ENCODE data around the gene DUSP7.

The DUSP7 gene

DNA sequence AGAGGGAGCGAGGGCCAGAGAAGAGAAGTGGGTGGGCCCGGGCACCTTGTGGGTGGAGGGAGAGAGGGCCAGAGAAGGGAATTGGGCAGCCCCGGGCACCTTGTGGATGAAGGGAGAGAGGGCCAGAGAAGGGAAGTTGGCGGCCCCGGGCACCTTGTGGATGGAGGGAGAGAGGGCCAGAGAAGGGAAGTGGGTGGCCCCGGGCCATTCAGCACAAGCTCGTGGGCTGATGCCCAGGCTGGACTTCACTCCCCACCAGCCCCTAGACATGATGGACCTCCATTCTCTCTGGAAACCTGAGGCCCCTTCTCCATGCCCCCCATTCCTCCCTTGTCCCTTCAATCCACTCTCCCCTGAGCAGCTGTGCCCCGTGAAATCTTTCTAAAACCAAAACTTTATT lies 15.8 kb downstream of the DUSP7 start:
- DNase-seq (ENCODE audit: extremely low read depth, low read depth) = no peak
- no peak overlapping the region for H3K4me3 ChIP-seq (replicated peaks; ENCODE audit: low read depth, low read length)
- TF ChIP-seq, protein P1, sequence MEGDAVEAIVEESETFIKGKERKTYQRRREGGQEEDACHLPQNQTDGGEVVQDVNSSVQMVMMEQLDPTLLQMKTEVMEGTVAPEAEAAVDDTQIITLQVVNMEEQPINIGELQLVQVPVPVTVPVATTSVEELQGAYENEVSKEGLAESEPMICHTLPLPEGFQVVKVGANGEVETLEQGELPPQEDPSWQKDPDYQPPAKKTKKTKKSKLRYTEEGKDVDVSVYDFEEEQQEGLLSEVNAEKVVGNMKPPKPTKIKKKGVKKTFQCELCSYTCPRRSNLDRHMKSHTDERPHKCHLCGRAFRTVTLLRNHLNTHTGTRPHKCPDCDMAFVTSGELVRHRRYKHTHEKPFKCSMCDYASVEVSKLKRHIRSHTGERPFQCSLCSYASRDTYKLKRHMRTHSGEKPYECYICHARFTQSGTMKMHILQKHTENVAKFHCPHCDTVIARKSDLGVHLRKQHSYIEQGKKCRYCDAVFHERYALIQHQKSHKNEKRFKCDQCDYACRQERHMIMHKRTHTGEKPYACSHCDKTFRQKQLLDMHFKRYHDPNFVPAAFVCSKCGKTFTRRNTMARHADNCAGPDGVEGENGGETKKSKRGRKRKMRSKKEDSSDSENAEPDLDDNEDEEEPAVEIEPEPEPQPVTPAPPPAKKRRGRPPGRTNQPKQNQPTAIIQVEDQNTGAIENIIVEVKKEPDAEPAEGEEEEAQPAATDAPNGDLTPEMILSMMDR (IDR thresholded peaks at IDR 0.05; ENCODE audit: low read depth, low read length, missing control alignments) = no peak

DNA sequence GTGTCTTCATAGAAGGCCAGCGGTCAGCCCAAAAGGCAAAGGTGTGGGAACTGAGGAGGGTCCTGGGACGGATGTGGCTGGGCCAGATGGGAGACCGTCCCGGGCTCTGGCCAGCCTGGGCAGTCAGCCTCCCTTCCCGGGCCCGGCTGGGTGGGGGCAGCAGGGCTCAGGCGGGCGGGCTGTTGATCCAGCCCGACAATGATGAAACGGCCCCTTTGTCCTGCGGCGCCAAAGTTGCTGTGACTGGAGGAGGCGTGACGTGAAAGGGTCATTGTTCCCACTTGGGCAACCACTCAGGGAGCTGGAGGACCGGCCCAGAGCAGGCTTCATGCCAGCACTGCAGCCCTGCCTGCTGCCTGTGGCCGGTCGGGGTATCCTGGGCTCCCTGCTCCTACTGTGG lies 16.5 kb downstream of the DUSP7 start:
- no peak for DNase-seq (ENCODE audit: extremely low read depth, low read depth)
- TF ChIP-seq, protein P1 (IDR thresholded peaks at IDR 0.05; ENCODE audit: low read depth, low read length, missing control alignments) = no peak
- no peak overlapping the region for H3K4me3 ChIP-seq (replicated peaks; ENCODE audit: low read depth, low read length)

DNA sequence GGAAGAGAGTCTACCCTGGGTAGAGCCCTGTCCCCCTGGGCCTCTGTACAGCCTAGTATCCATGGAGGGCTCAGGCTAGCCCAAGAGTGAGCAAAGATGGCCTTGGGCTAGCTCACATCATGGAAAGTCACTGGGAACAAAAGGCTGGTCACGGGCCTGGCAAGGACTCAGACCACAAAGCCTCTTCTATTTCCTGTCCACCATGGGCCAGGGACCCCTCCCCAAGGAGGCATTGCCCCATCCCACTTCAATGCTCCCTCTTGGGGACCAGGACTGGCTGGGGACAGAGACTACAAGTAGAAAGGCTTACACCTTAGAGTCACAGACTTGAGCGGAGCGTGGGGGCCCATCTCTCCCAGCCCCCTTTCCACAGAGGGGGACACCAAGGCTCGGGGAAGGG lies 16.9 kb downstream of the DUSP7 start:
- TF ChIP-seq, protein P1 (IDR thresholded peaks at IDR 0.05; ENCODE audit: low read depth, low read length, missing control alignments) = no peak
- DNase-seq (ENCODE audit: extremely low read depth, low read depth) = no peak
- H3K4me3 ChIP-seq (replicated peaks; ENCODE audit: low read depth, low read length) = no peak overlapping the region

DNA sequence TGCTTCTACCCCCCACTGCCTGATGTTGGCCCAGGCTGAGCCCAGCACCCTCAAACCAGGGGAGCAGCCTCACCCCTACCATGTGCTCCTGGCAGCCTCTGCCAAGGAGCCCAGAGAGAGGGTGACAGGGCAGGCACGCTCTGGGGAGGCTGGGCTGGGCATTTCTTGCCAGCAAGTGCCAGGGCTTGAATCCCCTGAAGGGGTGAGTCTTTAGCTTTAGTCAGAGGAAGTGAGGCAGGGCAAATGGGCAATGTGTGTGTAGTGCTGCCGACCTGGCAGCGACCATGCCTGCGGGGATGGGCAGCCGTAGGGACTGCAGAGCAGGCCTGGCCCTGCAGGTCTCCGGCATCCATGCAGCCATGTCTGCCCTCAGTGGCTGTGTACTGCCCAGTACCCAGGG lies 18.1 kb downstream of the DUSP7 start:
- TF ChIP-seq, protein P1 (IDR thresholded peaks at IDR 0.05; ENCODE audit: low read depth, low read length, missing control alignments) = no peak
- no peak for DNase-seq (ENCODE audit: extremely low read depth, low read depth)
- no peak overlapping the region for H3K4me3 ChIP-seq (replicated peaks; ENCODE audit: low read depth, low read length)

DNA sequence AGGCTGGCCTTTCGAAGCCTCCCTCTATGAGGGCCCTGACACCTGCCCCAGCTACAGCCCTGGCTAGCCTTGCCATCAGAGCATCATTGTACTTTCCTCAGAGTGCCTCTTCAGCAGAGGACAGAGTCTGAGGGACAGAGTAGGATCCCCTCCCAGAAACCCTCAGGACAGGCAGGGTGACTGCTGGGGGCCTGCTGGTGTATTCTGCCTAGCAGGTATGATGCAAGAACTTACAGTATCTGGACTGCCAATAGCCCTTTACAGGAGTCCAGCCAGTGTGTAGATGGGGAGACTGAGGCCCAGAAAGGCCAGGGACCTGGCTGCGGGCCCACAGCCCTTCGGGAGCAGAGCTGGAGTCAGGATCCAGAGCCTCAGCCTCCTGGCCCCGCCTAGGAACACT lies 19.1 kb downstream of the DUSP7 start:
- no peak for DNase-seq (ENCODE audit: extremely low read depth, low read depth)
- TF ChIP-seq, protein P1 (IDR thresholded peaks at IDR 0.05; ENCODE audit: low read depth, low read length, missing control alignments) = no peak

DNA sequence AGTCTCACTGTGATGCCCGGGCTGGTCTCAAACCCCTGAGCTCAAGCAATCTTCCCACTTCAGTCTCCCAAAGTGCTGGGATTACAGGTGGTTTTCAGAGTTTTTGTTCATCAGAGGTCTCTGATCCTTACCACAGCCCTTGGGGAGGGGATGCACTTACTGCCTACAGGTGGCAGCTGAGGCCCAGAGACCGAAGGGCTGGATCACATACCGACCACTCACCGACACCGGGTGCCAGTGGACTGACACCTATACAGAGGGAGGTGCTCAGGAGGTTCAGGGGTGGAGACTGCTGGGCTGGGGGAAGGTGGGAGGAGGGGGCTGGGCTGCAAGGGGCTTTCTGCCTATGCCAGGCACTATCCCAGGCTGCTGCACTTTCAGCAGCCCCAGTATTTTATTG lies 19.5 kb downstream of the DUSP7 start:
- TF ChIP-seq, protein P1 (IDR thresholded peaks at IDR 0.05; ENCODE audit: low read depth, low read length, missing control alignments) = no peak
- no peak overlapping the region for H3K4me3 ChIP-seq (replicated peaks; ENCODE audit: low read depth, low read length)
- no peak for DNase-seq (ENCODE audit: extremely low read depth, low read depth)

More for the DNA sequence above, 19.1 kb downstream of the DUSP7 start:
- no peak overlapping the region for H3K4me3 ChIP-seq (replicated peaks; ENCODE audit: low read depth, low read length)

DNA sequence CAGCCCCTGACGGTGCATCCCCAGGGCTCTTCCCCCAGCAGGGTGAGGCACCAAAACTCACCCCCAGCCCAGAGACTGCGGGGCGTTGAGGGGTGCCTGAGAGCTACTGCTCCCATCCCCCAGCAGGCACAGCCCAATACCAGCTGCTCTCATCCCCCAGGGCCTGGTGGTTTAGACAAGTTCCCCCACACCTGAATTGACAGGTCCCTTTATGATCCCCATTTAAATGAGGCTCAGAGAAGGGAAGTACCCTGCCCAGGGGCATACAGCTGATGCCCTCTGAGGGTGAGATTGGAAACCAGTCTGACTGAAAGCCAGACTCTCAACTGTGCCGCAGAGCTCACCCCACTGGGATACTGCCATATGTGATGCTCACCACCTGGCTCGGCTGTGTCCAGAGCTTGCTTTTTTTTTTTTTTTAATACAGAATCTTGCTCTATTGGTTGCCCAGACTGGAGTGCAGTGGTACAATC lies 20.1 kb downstream of the DUSP7 start:
- no peak overlapping the region for H3K4me3 ChIP-seq (replicated peaks; ENCODE audit: low read depth, low read length)
- TF ChIP-seq, protein P1 (IDR thresholded peaks at IDR 0.05; ENCODE audit: low read depth, low read length, missing control alignments) = no peak
- DNase-seq (ENCODE audit: extremely low read depth, low read depth) = no peak
